Stomach (tissue), 4 donors: ENCODE results near the gene APOL3.

Experiments
- CTCF ChIP-seq, 7 experiments: fragments of 450-650 bp in 4 of 7; fragments of 200-600 bp in 3 of 7; sonication (generic) in 3 of 7; IDR thresholded peaks; one replicate each; pipeline ENCODE4 v1.5.1; 2016 to 2019; ENCODE audit warnings: antibody characterized with exemption in 7 of 7, control low read depth in 2 of 7, mild to moderate bottlenecking in 1 of 7
- EP300 ChIP-seq: sonication (generic); formaldehyde crosslinking; IDR thresholded peaks from one replicate; pipeline ENCODE4 v1.6.1; 2017; ENCODE audit warnings: antibody characterized with exemption
- POLR2A ChIP-seq, 4 donors: fragments of 450-650 bp; IDR thresholded peaks; one replicate each; pipeline ENCODE4 v1.6.1; 2016; ENCODE audit warnings: antibody characterized with exemption in 4 of 4, control low read depth in 2 of 4, mild to moderate bottlenecking in 1 of 4, moderate library complexity in 1 of 4
- POLR2AphosphoS5 ChIP-seq, 3 donors: sonication (generic); formaldehyde crosslinking; IDR thresholded peaks; one replicate each; pipeline ENCODE4 v1.6.1; 2016; ENCODE audit warnings: antibody characterized with exemption in 3 of 3

GRCh38 chr22:36201630-36202319, 41.2 kb upstream of the APOL3 start, which contains the start of gene APOL4:
- TF ChIP-seq EP300 = peak; percentile 26
- no peak for TF ChIP-seq CTCF (IDR thresholded peaks at IDR 0.05)
- TF ChIP-seq POLR2A (IDR thresholded peaks at IDR 0.05) = no peak
- TF ChIP-seq POLR2AphosphoS5 (IDR thresholded peaks at IDR 0.05) = peak in 2 of 3 donors; percentile 25 to 64
